Mesenchymal stem cell (in vitro differentiated cells and primary cell): Measurements from ENCODE around the gene ITGA11.
A peak's percentile ranks its signal among the peaks of the same experiment; 100 is the strongest.

Experiments used
- DNase-seq: peaks from one replicate; pipeline ENCODE4 v3.0.0-alpha.2; 2013
- H2AFZ ChIP-seq: one replicate; pipeline ENCODE4 v1.6.1; 2013; ENCODE audit warnings: low read depth, mild to moderate bottlenecking, control low read depth, inconsistent platforms, low read length, moderate library complexity
- H2AK5ac ChIP-seq: 2 replicates; pipeline ENCODE4 v1.6.1; 2013; ENCODE audit warnings: low read length, moderate library complexity, mild to moderate bottlenecking, inconsistent platforms; ENCODE audit not compliant: severe bottlenecking
- H2BK120ac ChIP-seq: one replicate; pipeline ENCODE4 v1.6.1; 2013; ENCODE audit warnings: low read depth, mild to moderate bottlenecking, inconsistent platforms, low read length, moderate library complexity
- H2BK12ac ChIP-seq, 2 experiments: one replicate each; pipeline ENCODE4 v1.6.1; 2013; ENCODE audit warnings: inconsistent platforms in 2 of 2, low read length in 2 of 2, mild to moderate bottlenecking in 2 of 2, moderate library complexity in 2 of 2, control low read depth in 1 of 2
- H2BK15ac ChIP-seq: one replicate; pipeline ENCODE4 v1.6.1; 2013; ENCODE audit warnings: mild to moderate bottlenecking, low read depth, inconsistent platforms; ENCODE audit not compliant: poor library complexity, severe bottlenecking
- H2BK5ac ChIP-seq: 2 replicates; pipeline ENCODE4 v1.6.1; 2013; ENCODE audit warnings: low read depth, mild to moderate bottlenecking, low read length, control low read depth, inconsistent platforms; ENCODE audit not compliant: poor library complexity, severe bottlenecking
- H3K14ac ChIP-seq, 2 experiments: one replicate each; pipeline ENCODE4 v1.6.1; 2013; ENCODE audit warnings: inconsistent platforms in 2 of 2, low read length in 2 of 2, control low read depth in 1 of 2, mild to moderate bottlenecking in 1 of 2, moderate library complexity in 1 of 2
- H3K18ac ChIP-seq, 2 experiments: one replicate each; pipeline ENCODE4 v1.6.1; 2013; ENCODE audit warnings: inconsistent platforms in 2 of 2, low read length in 2 of 2, control low read depth in 1 of 2, low read depth in 1 of 2, mild to moderate bottlenecking in 1 of 2
- H3K23ac ChIP-seq, 2 experiments: one replicate each; pipeline ENCODE4 v1.6.1; 2013; ENCODE audit warnings: inconsistent platforms in 2 of 2, low read length in 2 of 2, mild to moderate bottlenecking in 2 of 2, moderate library complexity in 2 of 2, control low read depth in 1 of 2
- H3K27ac ChIP-seq: 2 replicates; pipeline ENCODE4 v1.5.1; 2013; ENCODE audit warnings: mild to moderate bottlenecking, moderate library complexity, low read length, control low read depth, inconsistent platforms; ENCODE audit not compliant: poor library complexity, severe bottlenecking
- H3K27me3 ChIP-seq, 2 experiments: 2 replicates each; pipeline versions ENCODE4 v1.6.1 to v1.7.0; 2013; ENCODE audit warnings: low read length in 2 of 2, mild to moderate bottlenecking in 2 of 2, moderate library complexity in 2 of 2, control low read depth in 1 of 2, inconsistent platforms in 1 of 2; ENCODE audit not compliant: control insufficient read depth in 1 of 2, insufficient read depth in 1 of 2
- H3K36me3 ChIP-seq, 2 experiments: 2 replicates each; pipeline versions ENCODE4 v1.6.1 to v1.7.0; 2013; ENCODE audit warnings: low read length in 2 of 2, control low read depth in 1 of 2, inconsistent platforms in 1 of 2, low read depth in 1 of 2, mild to moderate bottlenecking in 1 of 2; ENCODE audit not compliant: insufficient read depth in 2 of 2, control insufficient read depth in 1 of 2
- H3K4ac ChIP-seq, 2 experiments: one replicate each; pipeline ENCODE4 v1.6.1; 2013; ENCODE audit warnings: inconsistent platforms in 2 of 2, low read length in 2 of 2, mild to moderate bottlenecking in 2 of 2, moderate library complexity in 2 of 2, control low read depth in 1 of 2, low read depth in 1 of 2
- H3K4me1 ChIP-seq: 2 replicates; pipeline ENCODE4 v1.6.1; 2013; ENCODE audit warnings: low read depth, low read length, control low read depth; ENCODE audit not compliant: control insufficient read depth, insufficient read depth
- H3K4me2 ChIP-seq: 2 replicates; pipeline ENCODE4 v1.6.1; 2013; ENCODE audit warnings: low read length, mild to moderate bottlenecking, inconsistent platforms; ENCODE audit not compliant: poor library complexity, severe bottlenecking
- H3K4me3 ChIP-seq, 2 experiments: 2 replicates each; pipeline versions ENCODE4 v1.5.1 to v1.7.0; 2013; ENCODE audit warnings: low read length in 2 of 2, mild to moderate bottlenecking in 2 of 2, control low read depth in 1 of 2, low read depth in 1 of 2; ENCODE audit not compliant: insufficient read depth in 1 of 2
- H3K79me1 ChIP-seq: replicated peaks from 2 replicates; pipeline ENCODE4 v1.6.1; 2013; ENCODE audit warnings: mild to moderate bottlenecking, control low read depth, low read length, inconsistent platforms; ENCODE audit not compliant: poor library complexity, severe bottlenecking
- H3K9ac ChIP-seq: 2 replicates; pipeline ENCODE4 v1.7.0; 2013; ENCODE audit warnings: mild to moderate bottlenecking, low read length, moderate library complexity
- H3K9me3 ChIP-seq: 2 replicates; pipeline ENCODE4 v1.7.0; 2013; ENCODE audit warnings: mild to moderate bottlenecking, low read length; ENCODE audit not compliant: control insufficient read depth
- H4K8ac ChIP-seq: one replicate; pipeline ENCODE4 v1.6.1; 2013; ENCODE audit warnings: inconsistent platforms, mild to moderate bottlenecking, low read length, moderate library complexity
- H4K91ac ChIP-seq: one replicate; pipeline ENCODE4 v1.6.1; 2013; ENCODE audit warnings: mild to moderate bottlenecking, low read length, inconsistent platforms
- WGBS: methylation state at CpG from one replicate; pipeline ENCODE4 v1.1.7; 2013; ENCODE audit warnings: mixed read lengths; 5-methylcytosine and 5-hydroxymethylcytosine counted together

The ITGA11 gene

DNA sequence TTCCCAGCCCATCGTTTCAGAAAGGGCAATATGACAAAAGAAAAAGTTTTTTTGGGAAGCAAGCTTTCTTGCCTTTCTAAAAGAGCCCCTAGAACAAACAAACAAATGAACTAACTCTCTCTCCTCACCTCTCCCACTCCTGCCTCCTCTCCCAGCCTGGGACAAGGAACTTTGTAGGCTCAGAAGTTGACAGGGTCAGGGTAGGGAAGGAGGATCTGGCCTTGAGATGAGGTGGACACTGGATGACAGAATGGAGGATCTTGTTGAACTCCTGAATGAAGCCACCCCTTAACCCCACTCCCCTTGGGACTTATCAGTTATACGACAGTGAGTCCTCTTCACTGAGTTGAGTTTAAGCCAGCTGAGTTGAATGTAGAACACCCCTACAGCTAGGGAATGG, 1.6 kb upstream of the ITGA11 start:
- DNase-seq: no peak
- no peak overlapping the region for H2BK120ac ChIP-seq
- no peak overlapping the region for H3K27ac ChIP-seq
- H3K14ac ChIP-seq: no peak overlapping the region
- H2BK15ac ChIP-seq: no peak overlapping the region
- H2AFZ ChIP-seq: no peak overlapping the region
- H3K27me3 ChIP-seq: peaks cover 4 to 73% of the 10 kb centered on the region in 2 experiments
- H3K4me1 ChIP-seq: peaks cover 13% of the 10 kb centered on the region
- H3K4me3 ChIP-seq: no peak overlapping the region
- no peak overlapping the region for H2BK5ac ChIP-seq
- no peak overlapping the region for H3K9ac ChIP-seq
- peak overlapping the region in 1 of 2 experiments; percentile 21 for H2BK12ac ChIP-seq
- no peak overlapping the region for H4K8ac ChIP-seq
- H3K9me3 ChIP-seq: no peaks in the 10 kb centered on the region
- peaks cover 1% of the 10 kb centered on the region for H3K79me1 ChIP-seq
- H4K91ac ChIP-seq: no peak overlapping the region
- H3K4me2 ChIP-seq: no peak overlapping the region
- 76% methylated on average over 1 of the region's 2 CpGs for WGBS
- H3K18ac ChIP-seq: no peak overlapping the region
- peaks cover 0 to 1% of the 10 kb centered on the region in 2 experiments for H3K36me3 ChIP-seq
- no peak overlapping the region for H3K23ac ChIP-seq
- H3K4ac ChIP-seq: no peak overlapping the region
- H2AK5ac ChIP-seq: no peak overlapping the region

DNA sequence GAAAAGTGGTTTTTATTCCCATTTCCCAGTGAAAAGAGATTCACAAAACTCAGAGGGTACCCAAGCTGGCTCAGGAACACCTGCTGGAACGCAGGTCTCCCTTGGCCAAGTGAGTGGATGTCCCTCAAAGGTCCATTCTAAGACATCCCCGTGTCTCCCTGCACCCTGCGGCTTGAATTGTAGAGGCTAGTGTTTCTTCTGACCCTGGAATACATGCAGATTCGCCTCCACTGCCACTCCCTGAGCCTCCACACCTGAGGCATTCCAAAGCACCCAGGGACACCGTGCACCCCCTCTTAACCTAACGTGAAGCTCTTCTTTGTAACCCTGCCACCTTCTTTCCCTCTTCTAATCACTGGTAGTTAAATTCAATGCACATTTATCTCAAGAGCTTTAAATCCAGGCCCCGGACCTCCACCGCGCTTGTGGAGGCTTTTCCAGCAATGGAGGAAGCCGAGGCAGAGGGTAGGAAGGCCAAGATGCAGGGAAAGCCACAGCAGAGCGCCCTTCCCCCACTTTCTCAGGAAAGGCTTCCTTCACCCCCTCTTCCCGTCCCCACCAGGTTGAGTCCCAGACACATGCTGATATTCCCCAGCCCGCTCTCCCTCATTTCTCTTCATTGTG, 590 bp upstream of the ITGA11 start:
- Histone ChIP-seq H3K79me1 (peaks cover 1% of the 10 kb centered on the region), H3K36me3 (peaks cover 0 to 3% of the 10 kb centered on the region in 2 experiments), H4K8ac (no peak overlapping the region), H3K9me3 (no peaks in the 10 kb centered on the region), H3K4me3 (peak overlapping the region in 1 of 2 experiments; percentile 82), H2BK120ac (no peak overlapping the region), H2BK12ac (peak overlapping the region; percentile 51 to 66), H2AFZ (no peak overlapping the region), H3K4me2 (peak overlapping the region; percentile 69), H3K23ac (no peak overlapping the region), H3K4ac (no peak overlapping the region), H3K27ac (no peak overlapping the region), H3K18ac (peak overlapping the region in 1 of 2 experiments; percentile 76), H3K9ac (no peak overlapping the region), H3K27me3 (peaks cover 3 to 66% of the 10 kb centered on the region in 2 experiments), H2BK15ac (no peak overlapping the region), H3K4me1 (peaks cover 21% of the 10 kb centered on the region), H2BK5ac (no peak overlapping the region), H3K14ac (no peak overlapping the region), H4K91ac (no peak overlapping the region), H2AK5ac (peak overlapping the region; percentile 23)
- 74% methylated on average over 12 of the region's 13 CpGs for WGBS
- no peak for DNase-seq

- H4K91ac ChIP-seq: peak overlapping the region; percentile 83
- H2AK5ac ChIP-seq: peak overlapping the region; percentile 47
- H2BK120ac ChIP-seq: peak overlapping the region; percentile 84
- H3K14ac ChIP-seq: peak overlapping the region in 1 of 2 experiments; percentile 98
- peak overlapping the region; percentile 81 for H3K9ac ChIP-seq
- no peak for DNase-seq
- peaks cover 3 to 57% of the 10 kb centered on the region in 2 experiments for H3K27me3 ChIP-seq
- peak overlapping the region; percentile 14 to 71 for H3K23ac ChIP-seq
- peaks cover 24% of the 10 kb centered on the region for H3K4me1 ChIP-seq
- H2AFZ ChIP-seq: no peak overlapping the region
- H3K27ac ChIP-seq: peak overlapping the region; percentile 76
- H3K4ac ChIP-seq: peak overlapping the region; percentile 85 to 98
- H3K4me2 ChIP-seq: peak overlapping the region; percentile 69
- H2BK5ac ChIP-seq: peak overlapping the region; percentile 73
- peak overlapping the region; percentile 96 for H2BK15ac ChIP-seq
- no peaks in the 10 kb centered on the region for H3K9me3 ChIP-seq
- H4K8ac ChIP-seq: peak overlapping the region; percentile 62
- peak overlapping the region; percentile 88 to 99 for H3K18ac ChIP-seq
- peaks cover 0 to 5% of the 10 kb centered on the region in 2 experiments for H3K36me3 ChIP-seq
- peaks cover 1% of the 10 kb centered on the region for H3K79me1 ChIP-seq
- WGBS: 2% methylated on average over 68 of the region's 69 CpGs
- H2BK12ac ChIP-seq: peak overlapping the region; percentile 19 to 91
- H3K4me3 ChIP-seq: peak overlapping the region; percentile 82 to 85
Observed at GRCh38 chr15:68431037-68431791, 749 bp downstream of the ITGA11 start.

GRCh38 chr15:68430471-68431036, 1.4 kb downstream of the ITGA11 start:
- Histone ChIP-seq H3K9ac (peak overlapping the region; percentile 81), H3K18ac (peak overlapping the region; percentile 88 to 99), H4K8ac (peak overlapping the region; percentile 79), H3K14ac (peak overlapping the region; percentile 20 to 51), H3K4me3 (peak overlapping the region; percentile 82 to 85), H2BK15ac (peak overlapping the region; percentile 86), H3K36me3 (peaks cover 0 to 12% of the 10 kb centered on the region in 2 experiments), H3K4me2 (peak overlapping the region; percentile 69), H3K4ac (peak overlapping the region; percentile 71 to 85), H3K9me3 (no peaks in the 10 kb centered on the region), H3K27ac (peak overlapping the region; percentile 72), H3K4me1 (peaks cover 31% of the 10 kb centered on the region), H2AK5ac (peak overlapping the region; percentile 11), H2AFZ (no peak overlapping the region), H3K79me1 (peaks cover 6% of the 10 kb centered on the region), H3K23ac (no peak overlapping the region), H4K91ac (peak overlapping the region; percentile 77), H3K27me3 (peaks cover 3 to 55% of the 10 kb centered on the region in 2 experiments), H2BK120ac (peak overlapping the region; percentile 84), H2BK5ac (peak overlapping the region; percentile 73), H2BK12ac (peak overlapping the region; percentile 14 to 91)
- no peak for DNase-seq
- WGBS: 49% methylated on average over 12 of the region's 12 CpGs
